Measurements from ENCODE around the gene ADGRL3. TPM values are rescaled to one million over a fixed set of nuclear protein-coding genes. Genes with fewer than 3 reads are reported as not detected.

The ADGRL3 gene
- total RNA-seq, 1 donor from 2014 or later: 34.5 TPM

GRCh38 chr4:61995717-61996340, 795.7 kb downstream of the ADGRL3 start:
- Mint-ChIP-seq H3K9me3 (no peaks in the 10 kb centered on the region), H3K4me3 (no peak overlapping the region), H3K27ac (ENCODE audit: unreplicated experiment) (no peak overlapping the region), H3K27me3 (ENCODE audit: low read depth) (no peaks in the 10 kb centered on the region), H3K36me3 (ENCODE audit: low read depth) (no peaks in the 10 kb centered on the region), H3K4me1 (peaks cover 10% of the 10 kb centered on the region)
- DNase-seq (ENCODE audit: low read depth, low spot score): no peak
- TF ChIP-seq CTCF (conservative IDR thresholded peaks at IDR 0.05): no peak

GRCh38 chr4:61996943-61997342, 796.8 kb downstream of the ADGRL3 start:
- no peak for TF ChIP-seq CTCF (conservative IDR thresholded peaks at IDR 0.05)
- no peak overlapping the region for H3K27ac Mint-ChIP-seq (ENCODE audit: unreplicated experiment)
- H3K36me3 Mint-ChIP-seq (ENCODE audit: low read depth): no peaks in the 10 kb centered on the region
- no peaks in the 10 kb centered on the region for H3K27me3 Mint-ChIP-seq (ENCODE audit: low read depth)
- no peaks in the 10 kb centered on the region for H3K9me3 Mint-ChIP-seq
- peaks cover 10% of the 10 kb centered on the region for H3K4me1 Mint-ChIP-seq
- no peak overlapping the region for H3K4me3 Mint-ChIP-seq
- DNase-seq (ENCODE audit: low read depth, low spot score): no peak

GRCh38 chr4:61997831-61998230, 797.7 kb downstream of the ADGRL3 start:
- Mint-ChIP-seq H3K4me3 (no peak overlapping the region), H3K36me3 (ENCODE audit: low read depth) (no peaks in the 10 kb centered on the region), H3K27ac (ENCODE audit: unreplicated experiment) (no peak overlapping the region), H3K4me1 (peaks cover 10% of the 10 kb centered on the region), H3K27me3 (ENCODE audit: low read depth) (no peaks in the 10 kb centered on the region), H3K9me3 (no peaks in the 10 kb centered on the region)
- no peak for TF ChIP-seq CTCF (conservative IDR thresholded peaks at IDR 0.05)
- no peak for DNase-seq (ENCODE audit: low read depth, low spot score)

GRCh38 chr4:62003695-62004094, 803.6 kb downstream of the ADGRL3 start:
- TF ChIP-seq CTCF (conservative IDR thresholded peaks at IDR 0.05): no peak
- Mint-ChIP-seq H3K4me3 (no peak overlapping the region), H3K36me3 (ENCODE audit: low read depth) (no peaks in the 10 kb centered on the region), H3K27me3 (ENCODE audit: low read depth) (no peaks in the 10 kb centered on the region), H3K4me1 (no peaks in the 10 kb centered on the region), H3K9me3 (no peaks in the 10 kb centered on the region), H3K27ac (ENCODE audit: unreplicated experiment) (no peak overlapping the region)
- no peak for DNase-seq (ENCODE audit: low read depth, low spot score)

- H3K4me1 Mint-ChIP-seq: no peaks in the 10 kb centered on the region
- TF ChIP-seq CTCF (conservative IDR thresholded peaks at IDR 0.05): no peak
- no peak for DNase-seq (ENCODE audit: low read depth, low spot score)
- H3K27ac Mint-ChIP-seq (ENCODE audit: unreplicated experiment): no peak overlapping the region
- H3K27me3 Mint-ChIP-seq (ENCODE audit: low read depth): no peaks in the 10 kb centered on the region
- H3K4me3 Mint-ChIP-seq: no peak overlapping the region
- no peaks in the 10 kb centered on the region for H3K9me3 Mint-ChIP-seq
- no peaks in the 10 kb centered on the region for H3K36me3 Mint-ChIP-seq (ENCODE audit: low read depth)
These were observed 804.8 kb downstream of the ADGRL3 start for GRCh38 chr4:62004881-62005280.
